ENCODE measurements around the gene LBHD2.

Gene LBHD2

DNA sequence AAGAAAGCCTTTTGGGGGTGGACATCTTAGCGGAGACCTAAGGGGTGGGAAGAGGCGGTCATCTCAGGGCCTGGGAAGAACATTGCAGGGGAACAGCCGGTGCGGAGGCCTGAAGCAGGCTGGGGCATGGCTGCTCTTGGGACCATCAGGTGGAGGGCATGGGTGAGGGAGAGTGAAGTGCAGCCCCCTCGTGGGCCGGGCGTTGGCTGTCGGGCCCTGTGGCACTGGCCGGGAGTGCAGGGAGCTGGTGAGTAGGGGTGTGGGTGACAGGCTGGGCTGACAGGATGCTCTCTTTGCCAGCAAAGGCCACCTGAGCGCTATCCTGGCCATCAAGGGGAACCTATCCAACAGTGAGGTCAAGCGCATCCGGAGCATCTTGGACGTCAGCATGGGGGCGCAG is 50.9 kb downstream of the LBHD2 start:
- DNase-seq, result no peak

DNA sequence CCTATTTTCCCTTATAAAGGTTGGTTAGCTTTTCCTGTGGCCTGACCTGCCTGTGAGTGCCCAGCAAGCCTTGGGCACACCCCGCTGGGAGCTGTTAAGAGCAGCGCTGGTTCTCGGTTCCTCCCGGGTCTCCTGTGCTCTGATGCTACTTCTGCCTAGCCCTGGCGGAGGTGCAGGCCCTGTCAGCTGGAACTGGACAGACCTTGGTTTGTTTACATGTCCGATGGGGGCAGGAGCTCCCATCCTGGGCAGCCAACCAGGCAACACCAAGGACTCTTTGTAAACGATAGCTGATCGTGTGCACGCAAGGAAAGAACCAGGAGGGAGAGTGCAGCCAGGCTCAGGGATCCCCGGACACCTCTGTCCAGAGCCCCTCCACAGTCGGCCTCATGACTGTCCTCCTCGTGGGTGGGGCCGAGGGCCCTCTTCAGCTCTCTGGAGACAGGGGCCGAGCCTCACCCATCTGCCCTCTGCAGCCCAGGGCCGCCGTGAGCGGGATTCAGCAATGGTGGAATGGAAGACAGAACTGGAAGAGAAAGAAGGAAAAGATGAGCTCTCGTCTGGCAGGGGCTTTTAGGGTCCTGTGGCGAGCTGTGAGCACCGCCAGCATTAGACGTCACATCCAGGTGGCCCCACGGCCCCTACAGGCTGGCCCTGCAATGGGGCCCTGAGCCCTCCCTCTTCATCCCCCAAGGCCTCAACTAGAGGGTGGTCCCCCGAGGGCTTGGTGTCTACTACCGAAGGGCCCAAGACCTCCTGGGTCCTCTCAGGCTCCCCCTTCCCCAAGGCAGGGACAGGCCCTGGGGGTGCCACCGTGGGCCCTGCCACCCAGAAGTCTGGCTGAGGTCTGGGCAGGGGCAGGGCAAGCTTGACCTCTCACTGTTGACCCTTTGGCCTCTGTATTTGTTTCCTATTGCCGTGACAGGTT is 51.6 kb downstream of the LBHD2 start:
- no peak for DNase-seq

DNA sequence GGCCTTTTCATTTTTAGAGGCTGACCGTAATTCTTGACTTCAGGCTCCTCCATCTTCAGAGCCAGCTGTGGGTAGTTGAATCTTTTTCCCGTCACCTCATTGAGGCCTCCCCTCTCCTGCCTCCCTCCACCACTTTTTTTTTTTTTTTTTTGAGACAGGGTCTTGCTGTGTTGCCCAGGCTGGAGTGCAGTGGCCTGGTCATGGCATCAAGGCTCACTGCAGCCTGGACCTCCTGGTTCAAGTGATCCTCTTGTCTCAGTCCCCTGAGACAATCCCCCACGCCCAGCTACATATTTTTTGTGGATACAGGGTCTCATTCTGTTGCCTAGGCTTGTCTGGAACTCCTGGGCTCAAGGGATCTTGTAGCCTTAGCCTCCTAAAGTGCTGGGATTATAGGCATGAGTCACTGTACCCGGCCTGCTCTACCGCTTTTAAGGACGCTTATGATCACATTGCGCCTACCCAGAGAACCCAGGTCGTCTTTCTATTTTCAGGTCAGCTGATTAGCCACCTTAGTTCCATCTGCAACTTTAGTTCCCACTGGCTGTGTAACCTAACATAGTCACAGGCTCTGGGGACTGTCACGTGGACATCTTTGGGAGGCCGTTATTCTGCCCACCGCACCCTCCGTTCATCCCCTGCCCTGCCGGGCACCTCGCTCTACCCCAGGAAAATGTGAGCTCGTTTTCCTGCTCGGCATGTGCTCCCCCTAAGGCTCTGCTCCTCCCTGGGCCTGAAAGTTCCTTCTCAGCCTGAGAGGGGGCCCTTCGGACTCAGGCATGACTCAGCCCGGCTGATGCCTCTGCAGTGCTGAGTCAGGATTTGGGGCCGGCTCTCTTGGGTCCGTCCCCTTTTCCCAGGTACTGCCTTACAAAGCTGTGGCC is 52.6 kb downstream of the LBHD2 start:
- peak; percentile 47 for DNase-seq

DNA sequence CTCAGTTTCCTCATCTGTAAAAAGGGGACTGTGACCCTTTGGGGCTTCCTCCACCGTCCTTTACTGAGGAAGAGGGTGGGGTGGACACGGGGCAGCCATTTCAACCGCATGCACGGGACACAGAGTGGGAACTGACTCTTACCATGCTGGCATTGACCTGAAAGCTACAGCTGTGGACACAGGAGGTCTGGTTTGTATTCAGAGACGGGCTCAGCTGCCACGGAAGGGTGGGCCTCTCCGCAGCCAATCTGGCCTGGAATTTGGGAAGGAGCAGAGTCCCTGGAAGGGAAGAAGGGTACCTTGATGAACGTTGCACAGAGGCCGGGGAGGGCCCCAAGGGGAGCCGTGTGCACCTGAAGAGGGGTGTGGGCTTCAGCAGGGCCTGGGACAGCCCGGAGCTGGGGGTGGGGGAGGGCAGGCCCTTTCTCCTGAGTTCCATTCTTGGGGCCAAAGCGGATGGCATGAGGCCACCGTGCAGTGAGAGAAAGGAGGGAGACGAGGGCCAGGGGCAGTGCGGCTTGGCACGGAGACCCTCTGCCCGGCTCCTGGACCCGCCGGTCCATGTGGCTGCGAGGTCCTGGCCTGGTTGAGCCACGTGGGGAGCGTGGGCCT is 53.8 kb downstream of the LBHD2 start:
- DNase-seq, result peak; percentile 41

DNA sequence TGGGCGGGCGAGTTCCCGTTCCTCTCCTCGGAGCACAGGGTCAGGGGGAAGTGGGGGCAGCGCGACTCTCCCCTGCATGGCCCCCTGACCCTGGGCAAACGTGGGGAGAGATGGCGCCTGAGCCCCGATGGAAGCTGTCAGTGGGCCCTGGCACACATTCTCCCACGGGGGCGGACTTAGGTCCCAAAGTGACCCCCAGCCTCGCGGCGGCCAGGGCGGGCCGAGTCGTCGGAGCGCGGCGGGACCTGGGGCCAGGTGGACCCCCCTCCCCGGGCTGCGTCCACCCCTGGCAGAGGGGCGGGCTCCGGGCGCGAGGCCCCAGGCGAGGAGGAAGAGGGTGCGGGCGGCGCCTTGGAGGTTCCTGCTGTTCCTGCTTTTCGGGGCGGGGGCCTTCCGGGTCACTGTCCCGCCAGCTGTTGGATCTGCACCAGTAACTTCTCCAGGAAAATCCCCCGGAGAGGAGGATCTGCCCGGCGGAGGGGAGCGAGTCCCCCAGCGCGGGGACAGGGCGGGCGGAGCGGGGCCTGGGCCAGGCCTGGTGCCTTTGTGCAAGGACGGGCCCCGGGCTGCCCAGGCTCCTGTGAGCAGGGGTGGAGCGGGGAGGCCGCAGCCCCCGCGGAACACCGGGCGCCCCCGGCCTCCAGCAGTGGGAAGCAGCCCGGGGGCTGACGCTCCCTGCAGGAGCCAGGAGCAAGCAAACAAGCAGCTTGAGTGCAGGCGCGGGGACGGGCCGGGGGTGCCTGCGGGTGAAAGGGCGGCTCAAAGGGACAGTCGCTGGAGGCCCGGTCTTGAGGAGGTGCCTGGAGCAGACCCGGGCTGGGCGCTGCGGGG is 54.5 kb downstream of the LBHD2 start:
- no peak for DNase-seq

DNA sequence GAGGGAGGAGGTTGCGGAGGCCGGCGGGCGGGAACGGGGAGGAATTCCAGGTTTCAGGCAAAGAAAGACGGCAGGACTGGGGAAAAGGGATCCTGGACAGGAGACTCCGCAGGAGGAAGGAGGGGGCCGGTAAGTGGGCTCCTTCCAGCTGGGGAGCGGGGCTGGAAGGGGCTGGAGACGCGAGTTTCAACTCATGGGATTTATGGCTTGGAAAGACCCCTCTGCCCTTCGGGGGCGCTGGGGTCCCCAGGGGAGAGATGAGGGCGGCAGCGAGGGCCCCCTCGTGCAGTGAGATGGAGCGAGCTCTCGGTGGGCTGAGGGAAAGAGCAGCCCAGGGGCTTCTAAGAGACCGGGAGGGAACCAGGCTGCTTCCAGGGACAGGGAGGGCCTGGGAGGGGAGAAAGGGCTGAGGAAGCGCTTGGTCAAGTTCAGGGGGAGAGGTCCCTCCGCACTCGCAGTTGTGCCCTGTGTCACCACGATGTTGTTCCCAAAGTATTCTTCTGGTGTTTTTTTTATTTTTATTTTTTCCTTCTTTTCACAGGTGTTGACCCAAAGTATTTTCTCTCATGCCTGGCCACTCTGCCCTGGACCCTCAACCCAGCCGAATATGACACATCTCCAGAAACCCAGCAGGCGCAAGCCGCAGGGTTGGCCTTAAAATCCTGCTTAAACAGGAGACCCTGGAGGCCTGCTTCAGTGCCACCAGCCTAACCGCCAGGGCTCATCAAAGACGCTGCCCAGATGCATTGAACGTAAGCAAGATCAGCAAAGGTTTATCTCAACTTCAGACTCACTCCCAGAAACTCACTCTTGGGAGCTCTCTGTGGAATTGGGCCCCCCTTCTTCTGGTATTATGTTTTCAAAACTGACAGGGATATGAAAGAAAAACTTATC is 55.4 kb downstream of the LBHD2 start:
- no peak for DNase-seq
